GM19193 (cell line): ENCODE results near the gene STK38L.

Experiments used
- POLR2A ChIP-seq: IDR thresholded peaks from 4 replicates; pipeline ENCODE4 v1.6.1; 2011; ENCODE audit not compliant: insufficient read depth, insufficient read length; ENCODE audit errors: extremely low read depth

The STK38L gene

GRCh38 chr12:27255806-27256205 lies 11.7 kb downstream of the STK38L start:
- no peak for TF ChIP-seq POLR2A

GRCh38 chr12:27257104-27257843 lies 13.2 kb downstream of the STK38L start:
- TF ChIP-seq POLR2A, result no peak

GRCh38 chr12:27260746-27261145 lies 16.7 kb downstream of the STK38L start:
- no peak for TF ChIP-seq POLR2A

- TF ChIP-seq POLR2A, result no peak
These were observed 17.8 kb downstream of the STK38L start for GRCh38 chr12:27261866-27262265.

GRCh38 chr12:27270148-27270547 lies 26.1 kb downstream of the STK38L start:
- TF ChIP-seq POLR2A, result no peak

GRCh38 chr12:27271206-27271605 lies 27.1 kb downstream of the STK38L start:
- no peak for TF ChIP-seq POLR2A

GRCh38 chr12:27272373-27273028 lies 28.4 kb downstream of the STK38L start:
- no peak for TF ChIP-seq POLR2A

GRCh38 chr12:27273114-27273513 lies 29.0 kb downstream of the STK38L start:
- TF ChIP-seq POLR2A, result no peak

- no peak for TF ChIP-seq POLR2A
These were observed 30.6 kb downstream of the STK38L start for GRCh38 chr12:27274706-27275105.

- TF ChIP-seq POLR2A, result no peak
These were observed 32.2 kb downstream of the STK38L start for GRCh38 chr12:27276275-27276674.

- TF ChIP-seq POLR2A, result no peak
These were observed 33.8 kb downstream of the STK38L start for GRCh38 chr12:27277846-27278260.

GRCh38 chr12:27279826-27280225 lies 35.7 kb downstream of the STK38L start:
- no peak for TF ChIP-seq POLR2A

- no peak for TF ChIP-seq POLR2A
These were observed 36.3 kb downstream of the STK38L start for GRCh38 chr12:27280412-27280811.

GRCh38 chr12:27282754-27283153 lies 38.7 kb downstream of the STK38L start:
- TF ChIP-seq POLR2A, result no peak

- TF ChIP-seq POLR2A, result no peak
These were observed 39.9 kb downstream of the STK38L start for GRCh38 chr12:27284021-27284420.

GRCh38 chr12:27284751-27285150 lies 40.7 kb downstream of the STK38L start:
- no peak for TF ChIP-seq POLR2A
